Pancreas (tissue), 10 donors: ENCODE results near the gene STKLD1. TPM values are rescaled to one million over a fixed set of nuclear protein-coding genes. Genes with fewer than 3 reads are reported as not detected.
A peak's percentile ranks its signal among the peaks of the same experiment; 100 is the strongest.
"Not testable (repeated sequence)": the region's sequence is repeated elsewhere in the genome, so short reads cannot be mapped to it uniquely, and the experiment has no call there.

ENCODE experiments used
- ATAC-seq, 4 donors: fragments of 200-7000 bp; cut with Tn5 transposase; one replicate each; pipeline versions ENCODE4 v1.8.0 to v1.9.1; 2020; ENCODE audit warnings: mild to moderate bottlenecking in 4 of 4, moderate library complexity in 4 of 4
- DNase-seq, 6 donors: peaks; one replicate each; pipeline ENCODE4 v3.0.0-alpha.2; 2020
- FAIRE-seq: peaks from 2 replicates; lab custom pipeline; 2012; peaks lifted over from hg19 to GRCh38; lab: Jason Lieb, UNC
- H3K27ac ChIP-seq, 4 donors: fragments of 200-600 bp; sonication (generic); 1 replicate in 3 of 4; 2 replicates in 1 of 4; pipeline versions ENCODE4 v1.5.0 to v1.8.0; 2020
- H3K27me3 ChIP-seq, 4 donors: fragments of 200-600 bp; one replicate each; pipeline ENCODE4 v1.8.0; 2021
- H3K36me3 ChIP-seq, 3 donors: fragments of 200-600 bp; sonication (generic) in 1 of 3; one replicate each; pipeline versions ENCODE4 v1.5.0 to v1.8.0; 2020 to 2021
- H3K4me1 ChIP-seq, 3 donors: fragments of 200-600 bp; one replicate each; pipeline ENCODE4 v1.8.0; 2021
- H3K4me3 ChIP-seq, 4 donors: fragments of 200-600 bp; sonication (generic) in 2 of 4; one replicate each; pipeline versions ENCODE4 v1.5.0 to v1.8.0; 2020 to 2021
- H3K9me3 ChIP-seq, 4 donors: fragments of 200-600 bp; one replicate each; pipeline ENCODE4 v1.8.0; 2021
- WGBS, 2 donors: extraction: QIAGEN DNeasy Blood & Tissue Kit; methylation state at CpG; one replicate each; pipeline ENCODE4 v1.1.7; 2013; 5-methylcytosine and 5-hydroxymethylcytosine counted together
- intact Hi-C, 3 donors: fragments of 100-400 bp; cut with DNase I; formaldehyde crosslinking; loops; one replicate each; pipeline versions ENCODE4 v1.11.1 to v1.14.2; 2022
- polyA plus RNA-seq, 2 donors: library from polyadenylated mRNA; stranded (reverse); fragments of 200-250 nt; gene quantifications; one replicate each; pipeline ENCODE4 v1.2.3, GENCODE V29; 2013
- total RNA-seq, 6 donors: library from RNA; stranded (reverse); fragmentation: NEBNext Ultra II Directional in 4 of 6; extraction: Animal tissue kit (Norgen Biotek cat#: 25700) in 4 of 6; gene quantifications; one replicate each; pipeline versions ENCODE4 v1.2.1 to v1.2.4, GENCODE V29; 2021 to 2023
- TF ChIP-seq, protein P1 (sequence below), 4 donors: fragments of 200-600 bp; sonication (generic) in 3 of 4; IDR thresholded peaks; one replicate each; pipeline versions ENCODE4 v1.5.0 to v1.8.0; 2021; ENCODE audit warnings: antibody characterized with exemption in 4 of 4
- donor health status: healthy with polysubstance abuse.
- donor health status: DM: no; HTN: no; CAD: no; lungs with moderate emphysema.
- donor health status: DM: no; HTN: no; CAD: no.
- donor health status: control.
- donor health status: control.
- donor health status: Bipolar disorder and iron deficiency.
- donor health status: DM: yes; HTN: yes; CAD: no.
- donor health status: DM: no; HTN: no; CAD: no.
- donor health status: DM: no; HTN: no; CAD: no.
- donor health status: DM: yes; HTN: yes; CAD: no.

The STKLD1 gene
- total and polyA plus RNA-seq, 8 donors: 0.31 to 3.1 (median 0.76) TPM

DNA sequence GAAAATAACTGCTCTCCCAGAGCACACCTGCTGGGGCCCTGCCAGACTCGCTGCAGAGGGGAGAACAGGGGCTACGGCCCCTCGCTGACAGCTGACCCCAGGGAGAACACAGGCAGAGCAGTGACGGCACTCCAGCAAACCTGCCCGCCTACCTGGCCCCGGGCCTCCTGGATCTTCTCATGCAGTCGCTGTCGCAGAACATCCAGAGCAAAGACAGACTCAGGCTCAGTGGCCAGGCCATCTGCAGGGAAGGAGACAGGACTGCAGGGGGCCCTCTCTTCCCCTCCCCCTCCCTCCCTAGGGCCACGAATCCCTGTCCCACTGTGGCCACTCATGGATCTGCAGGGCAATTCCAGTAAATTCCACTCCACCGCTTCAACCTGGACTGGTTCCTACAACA, 42.6 kb upstream of the STKLD1 start:
- ATAC-seq: no peak
- WGBS, 2 donors: 91 to 93% methylated on average over 10 of the region's 10 CpGs
- intact Hi-C loops: loop anchor here in 2 of 3 donors (5.0 to 10.0 kb wide), 2 partner anchors 146 to 149 kb away; no protein-coding TSS in a partner anchor

GRCh38 chr9:133334161-133334560, 42.0 kb upstream of the STKLD1 start:
- FAIRE-seq (no peak), ATAC-seq (no peak), DNase-seq (peak in 2 of 6 donors; percentile 22 to 34)
- no peaks in the 10 kb centered on the region for H3K27me3 ChIP-seq
- intact Hi-C loops: loop anchor here in 2 of 3 donors (5.0 to 10.0 kb wide), 2 partner anchors 147 to 149 kb away; no protein-coding TSS in a partner anchor
- H3K9me3 ChIP-seq: no peaks in the 10 kb centered on the region
- H3K4me3 ChIP-seq: no peak overlapping the region
- 87 to 91% methylated on average over 6 of the region's 6 CpGs for WGBS, 2 donors
- TF ChIP-seq, protein P1, sequence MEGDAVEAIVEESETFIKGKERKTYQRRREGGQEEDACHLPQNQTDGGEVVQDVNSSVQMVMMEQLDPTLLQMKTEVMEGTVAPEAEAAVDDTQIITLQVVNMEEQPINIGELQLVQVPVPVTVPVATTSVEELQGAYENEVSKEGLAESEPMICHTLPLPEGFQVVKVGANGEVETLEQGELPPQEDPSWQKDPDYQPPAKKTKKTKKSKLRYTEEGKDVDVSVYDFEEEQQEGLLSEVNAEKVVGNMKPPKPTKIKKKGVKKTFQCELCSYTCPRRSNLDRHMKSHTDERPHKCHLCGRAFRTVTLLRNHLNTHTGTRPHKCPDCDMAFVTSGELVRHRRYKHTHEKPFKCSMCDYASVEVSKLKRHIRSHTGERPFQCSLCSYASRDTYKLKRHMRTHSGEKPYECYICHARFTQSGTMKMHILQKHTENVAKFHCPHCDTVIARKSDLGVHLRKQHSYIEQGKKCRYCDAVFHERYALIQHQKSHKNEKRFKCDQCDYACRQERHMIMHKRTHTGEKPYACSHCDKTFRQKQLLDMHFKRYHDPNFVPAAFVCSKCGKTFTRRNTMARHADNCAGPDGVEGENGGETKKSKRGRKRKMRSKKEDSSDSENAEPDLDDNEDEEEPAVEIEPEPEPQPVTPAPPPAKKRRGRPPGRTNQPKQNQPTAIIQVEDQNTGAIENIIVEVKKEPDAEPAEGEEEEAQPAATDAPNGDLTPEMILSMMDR (IDR thresholded peaks at IDR 0.05): no peak
- no peak overlapping the region for H3K27ac ChIP-seq
- H3K36me3 ChIP-seq: peaks cover 0 to 33% (median 12%) of the 10 kb centered on the region in 3 donors
- H3K4me1 ChIP-seq: peaks cover 7 to 8% (median 8%) of the 10 kb centered on the region in 3 donors

More for the DNA sequence above, 42.6 kb upstream of the STKLD1 start:
- Histone ChIP-seq H3K27me3 (no peaks in the 10 kb centered on the region), H3K4me3 (no peak overlapping the region), H3K27ac (no peak overlapping the region), H3K36me3 (peaks cover 0 to 33% (median 12%) of the 10 kb centered on the region in 3 donors), H3K4me1 (peaks cover 7 to 8% (median 8%) of the 10 kb centered on the region in 3 donors), H3K9me3 (no peaks in the 10 kb centered on the region)
- TF ChIP-seq, protein P1 (IDR thresholded peaks at IDR 0.05): no peak
- DNase-seq (peak in 3 of 6 donors; percentile 15 to 54 (median 52)), FAIRE-seq (no peak)

DNA sequence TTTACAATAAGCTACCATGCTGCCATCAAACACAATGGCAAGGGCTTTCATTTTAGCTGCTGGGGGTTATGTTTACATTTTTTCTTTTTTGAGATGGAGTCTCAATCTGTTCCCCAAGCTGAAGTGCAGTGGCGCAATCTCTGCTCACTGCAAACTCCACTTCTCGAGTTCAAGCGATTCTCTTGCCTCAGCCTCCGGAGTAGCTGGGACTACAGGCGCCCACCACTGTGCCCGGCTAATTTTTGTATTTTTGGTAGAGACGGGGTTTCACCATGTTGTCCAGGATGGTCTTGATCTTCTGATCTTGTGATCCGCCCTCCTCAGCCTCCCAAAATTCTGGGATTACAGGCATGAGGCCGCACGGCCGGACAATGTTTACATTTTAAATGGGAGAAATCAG, 41.3 kb upstream of the STKLD1 start:
- H3K4me3 ChIP-seq: peak overlapping the region; percentile 63 to 85 (median 81)
- H3K36me3 ChIP-seq: peaks cover 0 to 33% (median 12%) of the 10 kb centered on the region in 3 donors
- intact Hi-C loops: loop anchor here in 2 of 3 donors (5.0 to 10.0 kb wide), 2 partner anchors 148 to 150 kb away; no protein-coding TSS in a partner anchor
- H3K27ac ChIP-seq, H3K9me3 ChIP-seq, FAIRE-seq, H3K27me3 ChIP-seq, H3K4me1 ChIP-seq, ATAC-seq: not testable (repeated sequence)
- 62 to 67% methylated on average over 11 of the region's 11 CpGs for WGBS, 2 donors
- peak in 4 of 6 donors; percentile 4 to 19 (median 9) for DNase-seq

DNA sequence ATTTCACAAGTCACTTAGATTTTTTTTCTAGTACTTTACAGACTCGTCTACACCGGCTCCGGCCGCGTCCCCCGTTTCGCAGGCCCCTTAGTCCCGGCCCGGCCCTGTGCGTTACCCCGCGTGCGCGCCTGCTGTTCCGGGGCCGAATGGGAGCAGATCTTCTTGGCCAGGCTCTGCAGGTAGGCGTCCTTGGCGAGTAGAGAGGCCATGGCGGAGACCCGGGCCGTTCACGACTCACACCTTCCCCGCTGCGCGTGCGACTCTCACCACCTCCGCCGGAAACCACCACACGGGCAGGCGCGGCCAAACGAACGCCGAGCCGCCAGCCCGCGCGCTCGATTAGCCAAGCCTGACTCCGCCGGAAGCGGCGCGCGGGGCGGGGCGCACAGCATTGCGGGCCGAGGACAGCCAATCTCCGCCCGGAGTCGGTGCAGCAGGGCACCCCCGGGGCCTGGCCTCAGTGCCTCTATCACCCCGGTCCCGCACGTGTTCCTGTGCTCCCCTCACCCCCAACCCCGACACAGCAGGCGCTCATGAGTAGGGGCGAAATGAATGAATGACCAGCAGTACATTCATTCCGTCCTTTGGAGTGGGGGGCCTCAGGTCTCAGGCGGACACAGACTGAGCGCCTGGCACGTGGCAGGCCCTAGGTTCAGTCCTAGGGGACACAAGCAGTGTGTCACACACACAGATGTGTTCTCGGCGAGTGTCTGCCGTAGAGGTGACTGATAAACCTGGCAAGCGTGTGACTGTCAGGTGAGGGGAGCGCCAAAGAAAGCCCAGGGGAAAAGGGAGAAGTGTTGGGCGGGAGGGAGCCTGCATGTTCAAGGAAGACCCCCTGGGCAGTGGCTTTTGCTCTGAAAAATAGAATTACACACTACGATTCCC, 40.0 kb upstream of the STKLD1 start, which contains the start of gene SURF6:
Gene SURF6, minus strand, starts transcription at position 265 of the 888 bp plus-strand sequence. Its CDS starts 56 bp downstream, at position 209.
- Histone ChIP-seq H3K9me3 (no peaks in the 10 kb centered on the region), H3K36me3 (peaks cover 0 to 36% (median 12%) of the 10 kb centered on the region in 3 donors), H3K27me3 (no peaks in the 10 kb centered on the region), H3K4me1 (peaks cover 7 to 8% (median 8%) of the 10 kb centered on the region in 3 donors), H3K4me3 (peak within 1 kb of the TSS; percentile 63 to 85 (median 81)), H3K27ac (peak within 1 kb of the TSS; percentile 42 to 60 (median 52))
- 3 to 4% methylated on average over 69 to 70 of the region's 70 CpGs for WGBS, 2 donors
- TF ChIP-seq, protein P1 (IDR thresholded peaks at IDR 0.05): no peak
- FAIRE-seq (no peak), ATAC-seq (peak; percentile 97 to 99 (median 97)), DNase-seq (peak; percentile 86 to 97 (median 90))
- intact Hi-C loops: loop anchor here in 1 of 3 donors (10.0 kb wide), 1 partner anchor 151 kb away; no protein-coding TSS in a partner anchor

GRCh38 chr9:133339641-133340040, 36.5 kb upstream of the STKLD1 start:
- peaks cover 5 to 6% (median 6%) of the 10 kb centered on the region in 3 donors for H3K4me1 ChIP-seq
- ATAC-seq (no peak), FAIRE-seq (no peak), DNase-seq (peak in 1 of 6 donors; percentile 2)
- no peaks in the 10 kb centered on the region for H3K27me3 ChIP-seq
- H3K27ac ChIP-seq: no peak overlapping the region
- TF ChIP-seq, protein P1 (IDR thresholded peaks at IDR 0.05): no peak
- intact Hi-C loops: loop anchor here in 1 of 3 donors (10.0 kb wide), 1 partner anchor 155 kb away; no protein-coding TSS in a partner anchor
- no peak overlapping the region for H3K4me3 ChIP-seq
- peaks cover 0 to 35% (median 9%) of the 10 kb centered on the region in 3 donors for H3K36me3 ChIP-seq
- no peaks in the 10 kb centered on the region for H3K9me3 ChIP-seq
- 62 to 63% methylated on average over 5 of the region's 5 CpGs for WGBS, 2 donors
